ENCODE measurements around the gene RNF181.

RNF181 gene

DNA sequence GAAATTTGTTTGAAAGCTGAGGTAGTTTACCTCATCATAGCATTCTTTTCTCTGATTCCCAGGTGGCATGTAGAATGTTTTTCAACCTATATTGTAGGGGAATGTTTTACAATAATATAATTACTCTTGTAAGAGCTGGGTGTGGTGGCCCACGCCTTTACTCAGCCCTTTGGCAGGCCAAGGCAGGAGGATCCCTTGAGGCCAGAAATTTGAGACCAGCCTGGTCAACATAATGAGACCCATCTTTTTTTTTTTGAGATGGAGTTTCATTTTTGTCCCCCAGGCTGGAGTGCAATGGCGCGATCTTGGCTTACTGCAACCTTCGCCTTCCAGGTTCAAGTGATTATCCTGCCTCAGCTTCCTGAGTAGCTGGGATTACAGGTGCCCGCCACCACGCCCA is 24.1 kb downstream of the RNF181 start:
- no peak for DNase-seq

DNA sequence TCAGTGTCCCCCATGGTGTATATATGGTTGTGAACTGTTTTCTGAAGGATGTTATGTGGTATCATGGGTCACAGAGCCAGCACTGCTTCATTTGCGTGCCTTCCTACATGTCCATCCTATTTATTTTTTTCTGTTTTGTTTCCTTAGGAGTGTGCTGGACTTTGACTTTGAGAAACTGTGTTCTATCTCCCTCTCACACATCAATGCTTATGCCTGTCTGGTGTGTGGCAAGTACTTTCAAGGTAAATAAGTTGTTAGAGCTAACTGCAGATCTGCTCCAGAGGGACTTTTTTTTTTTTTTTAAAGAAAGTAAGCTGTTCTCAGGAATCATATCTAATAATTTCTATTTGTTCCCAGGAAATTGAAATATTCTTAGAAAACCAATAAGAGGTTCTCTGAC is 25.8 kb downstream of the RNF181 start:
- no peak for DNase-seq

DNA sequence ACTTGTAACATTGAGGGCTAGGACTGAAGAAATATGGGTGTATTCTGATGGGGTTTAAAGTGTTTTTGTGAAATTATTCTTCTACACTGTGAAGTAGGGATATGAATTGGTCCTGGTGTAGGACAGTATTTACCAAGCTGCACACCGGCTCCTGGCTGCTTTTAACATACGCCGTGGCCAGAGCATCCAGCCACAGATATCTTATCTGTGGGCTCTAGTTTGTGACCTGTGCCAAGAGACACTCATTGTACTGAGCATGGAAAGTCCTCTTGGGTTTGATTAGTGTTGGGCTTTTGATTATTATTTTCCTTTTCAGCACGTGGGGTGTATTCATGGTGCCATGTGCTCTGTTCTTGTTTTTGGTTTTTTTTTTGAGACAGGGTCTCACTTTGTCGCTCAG is 28.4 kb downstream of the RNF181 start:
- DNase-seq = no peak

DNA sequence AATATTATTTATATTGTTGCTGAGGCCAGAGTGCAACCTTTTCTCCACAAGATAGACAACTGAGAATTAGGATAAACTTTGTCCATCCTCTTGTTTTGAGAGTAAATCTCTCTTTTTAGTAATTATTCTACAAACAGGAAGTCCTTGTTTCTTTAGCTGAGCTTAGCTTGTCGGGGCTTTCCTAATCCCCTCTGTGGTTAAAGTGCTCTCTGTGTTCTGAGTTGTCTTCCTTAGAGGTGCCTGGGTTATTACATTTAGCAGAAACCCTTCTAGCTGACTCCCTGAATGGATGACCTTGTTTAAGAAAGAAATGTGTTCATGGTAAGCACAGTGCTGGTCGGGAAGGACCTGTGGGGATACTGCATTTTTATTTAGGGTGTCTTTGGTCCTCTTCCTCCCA is 33.1 kb downstream of the RNF181 start:
- no peak for DNase-seq

DNA sequence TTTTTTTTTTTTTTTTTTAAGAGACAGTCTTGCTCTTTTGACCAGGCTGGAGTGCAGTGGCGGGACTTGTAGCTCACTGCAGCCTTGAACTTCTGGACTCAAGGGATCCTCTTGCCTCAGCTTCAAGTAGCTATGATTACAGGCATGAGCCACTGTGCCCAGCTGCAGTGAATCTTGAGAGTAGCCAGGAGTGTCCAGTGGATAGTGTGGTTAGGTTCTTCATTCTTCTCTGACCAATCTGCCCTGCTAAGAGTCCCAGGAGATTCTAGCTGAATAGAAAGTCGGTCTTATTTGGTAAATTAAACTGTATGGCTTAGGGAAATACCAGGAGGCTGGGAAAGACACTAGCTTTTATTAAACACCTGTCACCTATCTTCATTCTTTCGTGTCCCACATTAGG is 35.8 kb downstream of the RNF181 start:
- no peak for DNase-seq

DNA sequence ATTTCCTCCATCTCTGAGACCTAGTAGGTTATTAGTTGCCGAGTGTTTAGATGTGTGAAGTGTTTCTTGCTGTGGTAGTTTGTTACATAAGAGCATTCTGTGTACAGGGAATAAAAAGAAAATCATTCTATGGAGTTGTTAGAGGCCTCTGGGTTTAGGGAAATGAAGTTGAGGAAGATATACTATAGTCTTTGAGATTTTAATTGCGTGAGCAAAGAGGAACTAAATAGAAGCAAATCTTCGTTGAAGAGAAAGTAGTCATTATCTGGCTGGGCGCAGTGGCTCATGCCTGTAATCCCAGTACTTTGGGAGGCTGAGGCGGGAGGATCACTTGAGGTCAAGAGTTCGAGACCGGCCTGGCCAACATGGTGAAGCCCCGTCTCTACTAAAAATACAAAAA is 39.5 kb downstream of the RNF181 start:
- no peak for DNase-seq

DNA sequence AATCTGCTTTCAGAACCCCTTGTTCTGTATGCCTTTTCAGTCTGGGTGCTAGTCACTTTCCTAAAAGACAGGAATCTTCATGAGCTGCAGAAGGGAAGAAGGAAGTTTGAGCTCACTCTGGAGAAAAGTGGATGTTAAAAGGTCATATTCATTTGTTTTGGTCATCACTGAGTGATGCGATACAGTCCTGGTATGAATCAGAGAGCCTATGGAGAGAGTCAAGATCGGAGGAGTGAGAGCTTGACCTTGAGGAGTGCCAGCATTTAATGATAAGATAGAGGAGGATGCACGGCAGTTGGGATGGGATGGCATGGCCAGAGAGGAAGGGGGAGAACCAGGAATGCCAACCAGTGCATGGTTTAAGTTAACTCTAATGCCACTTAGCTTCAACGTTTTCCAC is 40.1 kb downstream of the RNF181 start:
- DNase-seq = no peak

DNA sequence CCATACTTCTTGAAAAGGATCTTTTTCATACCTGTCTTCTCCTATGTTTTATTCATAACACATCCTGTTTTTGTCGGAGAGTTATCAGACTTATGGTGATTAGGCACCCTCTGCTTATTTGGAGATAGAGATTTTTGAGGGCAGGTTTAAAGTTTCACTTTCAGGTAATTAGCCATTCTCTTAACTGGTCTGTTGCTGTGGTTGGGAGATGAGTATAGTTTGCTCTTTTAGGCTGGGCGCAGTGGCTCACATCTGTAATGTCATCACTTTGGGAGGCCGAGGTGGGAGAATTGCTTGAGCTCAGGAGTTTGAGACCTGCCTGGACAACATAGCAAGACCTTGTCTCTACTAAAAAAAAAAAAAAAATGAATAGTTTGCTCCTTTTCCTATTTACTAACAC is 47.2 kb downstream of the RNF181 start:
- no peak for DNase-seq

DNA sequence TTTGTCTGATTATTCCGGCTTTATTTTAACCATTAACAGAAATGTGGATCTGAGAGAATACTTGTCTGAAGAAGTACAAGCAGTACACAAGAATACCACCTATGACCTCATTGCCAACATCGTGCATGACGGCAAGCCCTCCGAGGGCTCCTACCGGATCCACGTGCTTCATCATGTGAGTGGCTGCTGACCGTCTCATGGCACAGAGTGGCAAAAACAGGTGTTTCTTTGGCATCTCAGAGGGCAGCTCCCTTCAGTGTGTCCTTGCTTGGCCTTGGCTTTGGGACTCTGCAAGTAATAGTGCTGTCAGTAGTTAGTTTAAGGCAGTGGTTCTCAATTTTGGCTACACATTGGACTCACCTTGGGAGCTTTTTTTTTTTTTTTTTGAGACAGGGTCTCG is 49.4 kb downstream of the RNF181 start:
- no peak for DNase-seq

DNA sequence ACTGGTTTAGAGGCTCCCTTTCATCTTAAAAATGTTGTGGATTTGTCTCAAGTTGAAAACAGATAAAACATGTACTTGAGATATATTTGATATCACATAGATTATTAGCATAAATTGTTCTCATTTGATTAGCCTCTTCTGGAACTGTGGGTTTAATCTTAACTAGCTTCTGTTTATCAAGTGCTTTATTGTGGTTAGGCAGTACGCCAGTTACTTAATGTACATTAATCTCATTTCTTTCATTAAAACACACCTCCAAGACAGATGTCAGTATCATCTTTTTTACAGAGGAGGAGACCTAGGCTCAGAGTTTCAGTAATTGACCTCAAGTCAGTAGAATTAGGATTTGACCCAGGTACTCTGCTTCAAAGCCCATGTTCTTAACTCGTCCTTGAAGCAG is 50.6 kb downstream of the RNF181 start:
- no peak for DNase-seq

All from NCI-H748 treated with DMSO at 0.1 percent for 48 hours (cell line).